Fibroblast of skin of back (primary cell): Measurements from ENCODE around the gene USP40.

Experiments used
- DNase-seq: peaks from one replicate; pipeline ENCODE4 v3.0.0-alpha.2; 2013

The USP40 gene

DNA sequence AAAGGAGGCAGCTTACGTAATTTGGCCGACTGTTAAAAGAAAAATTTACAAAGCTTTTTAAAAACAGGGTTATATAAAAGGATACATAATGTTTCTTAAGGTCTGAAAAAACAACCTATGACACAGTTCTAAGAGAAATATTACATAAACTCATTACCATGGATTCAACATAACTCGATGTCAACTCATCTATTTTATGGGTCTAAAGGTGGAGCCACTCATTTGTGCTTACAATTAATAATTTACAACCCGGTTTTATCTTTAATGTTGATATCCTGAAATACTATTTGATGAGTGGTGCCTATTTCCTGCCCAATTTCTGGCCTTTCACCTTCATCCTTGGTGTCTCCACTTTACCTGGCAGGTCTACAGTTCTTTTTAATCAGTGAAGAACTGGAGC is 15.1 kb downstream of the USP40 start:
- DNase-seq = no peak

DNA sequence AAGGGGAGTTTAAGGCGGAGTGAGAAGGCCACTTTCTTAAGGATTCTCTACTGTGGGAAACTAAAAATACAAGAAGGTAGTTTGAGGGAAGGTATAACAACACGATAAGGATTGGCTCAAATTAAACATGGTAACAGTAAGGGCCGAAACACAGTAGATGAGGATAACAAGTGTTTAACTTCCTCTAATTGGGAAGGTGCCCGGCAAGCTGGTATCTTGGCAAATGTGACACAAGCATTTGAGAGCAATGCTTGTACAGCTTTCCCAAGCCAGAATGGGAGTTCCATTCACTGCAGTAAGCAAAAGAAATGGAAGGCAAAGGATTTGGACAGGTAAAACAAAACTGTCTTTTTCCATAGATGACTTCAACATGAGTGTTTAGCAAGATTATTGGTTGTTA is 19.8 kb downstream of the USP40 start:
- no peak for DNase-seq

DNA sequence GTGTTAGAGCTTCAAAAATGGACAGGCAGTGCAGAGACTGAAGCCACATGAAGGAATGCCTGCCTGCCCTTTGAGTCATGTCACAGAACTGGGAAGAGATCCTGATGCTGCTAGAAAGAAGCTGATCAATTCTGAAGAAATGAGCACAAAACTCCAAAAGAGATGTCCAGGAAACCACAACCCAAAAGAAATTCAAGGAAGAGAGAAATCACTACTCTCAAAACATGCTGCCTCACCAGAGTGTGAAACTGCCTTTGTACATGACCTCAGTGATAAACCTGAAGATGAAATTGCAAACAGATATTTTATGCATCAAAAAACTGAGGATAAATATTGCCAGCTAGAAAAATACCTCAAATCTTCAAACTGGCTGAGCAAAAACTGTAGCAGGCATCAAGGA is 20.5 kb downstream of the USP40 start:
- DNase-seq = no peak

DNA sequence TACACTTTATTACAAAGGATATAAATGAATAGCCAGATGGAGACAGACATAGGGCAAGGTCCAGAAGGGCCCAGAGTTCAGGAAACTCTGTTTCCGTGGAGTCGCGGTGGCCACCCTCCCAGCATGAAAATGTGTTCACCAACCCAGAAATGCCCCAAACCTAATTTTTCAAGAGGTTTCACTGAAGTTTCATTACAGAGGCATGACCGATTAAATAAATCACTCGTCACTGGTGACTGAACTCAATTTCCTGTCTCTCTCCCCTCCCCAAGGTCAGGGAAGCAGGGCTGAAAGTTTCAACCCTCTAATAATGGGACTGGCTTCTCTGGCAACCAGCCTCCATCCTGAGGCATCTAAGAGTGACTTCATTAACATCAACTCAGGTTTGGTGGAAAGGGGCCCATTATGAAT is 22.4 kb downstream of the USP40 start:
- DNase-seq = no peak

DNA sequence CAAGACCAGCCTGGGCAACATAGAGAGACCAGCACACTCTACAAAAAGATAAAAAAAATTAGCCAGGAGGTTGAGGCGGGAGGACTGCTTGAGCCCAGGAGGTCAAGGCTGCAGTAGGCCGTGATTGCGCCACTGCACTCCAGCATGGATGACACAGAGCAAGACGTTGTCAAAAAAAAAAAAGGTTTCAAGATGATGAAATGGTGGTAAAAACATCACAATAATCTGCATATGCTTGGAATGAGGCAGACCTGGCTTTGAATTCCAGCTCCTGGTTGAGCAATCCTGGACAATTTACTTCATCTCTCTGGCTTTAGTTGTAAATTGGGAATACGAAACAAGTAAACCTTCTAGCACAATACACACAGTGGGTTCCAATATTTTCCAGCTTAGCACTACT is 24.1 kb downstream of the USP40 start:
- DNase-seq = no peak

DNA sequence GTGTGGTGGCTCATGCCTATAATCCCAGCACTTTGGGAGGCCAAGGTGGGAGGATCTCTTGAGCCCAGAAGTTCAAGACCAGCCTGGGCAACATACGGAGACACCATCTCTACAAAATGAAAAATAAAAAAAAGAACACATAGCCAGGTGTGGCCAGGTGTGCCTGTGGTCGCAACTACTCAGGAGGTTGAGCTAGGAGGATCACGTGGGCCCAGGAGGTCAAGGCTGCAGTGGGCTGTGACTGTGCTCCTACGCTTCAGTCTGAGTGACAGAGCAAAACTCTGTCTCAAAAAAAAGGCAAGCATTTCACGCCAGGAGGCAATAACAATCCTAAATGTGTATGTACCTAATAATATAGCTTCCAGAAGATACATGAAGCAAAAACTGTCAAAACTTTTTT is 27.8 kb downstream of the USP40 start:
- DNase-seq = no peak

DNA sequence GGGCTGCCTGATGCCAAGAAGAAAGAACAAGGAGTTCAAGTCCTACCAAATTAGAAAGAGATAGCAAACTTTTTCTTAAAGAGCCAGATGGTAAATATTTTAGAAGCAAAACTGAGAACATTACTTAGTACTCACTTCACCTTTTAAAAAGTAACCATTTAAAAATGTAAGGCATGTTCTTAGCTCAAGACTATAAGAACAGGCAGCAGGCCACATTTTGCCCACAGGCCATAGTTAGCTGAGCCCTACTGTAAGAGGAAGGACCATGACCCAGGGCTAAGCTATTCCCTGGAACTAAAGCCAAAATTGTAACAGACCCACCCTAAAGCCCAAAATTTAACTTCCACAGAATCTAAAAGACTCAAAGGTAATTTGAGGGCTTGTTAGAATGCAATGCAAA is 31.3 kb downstream of the USP40 start:
- DNase-seq = peak; percentile 7

DNA sequence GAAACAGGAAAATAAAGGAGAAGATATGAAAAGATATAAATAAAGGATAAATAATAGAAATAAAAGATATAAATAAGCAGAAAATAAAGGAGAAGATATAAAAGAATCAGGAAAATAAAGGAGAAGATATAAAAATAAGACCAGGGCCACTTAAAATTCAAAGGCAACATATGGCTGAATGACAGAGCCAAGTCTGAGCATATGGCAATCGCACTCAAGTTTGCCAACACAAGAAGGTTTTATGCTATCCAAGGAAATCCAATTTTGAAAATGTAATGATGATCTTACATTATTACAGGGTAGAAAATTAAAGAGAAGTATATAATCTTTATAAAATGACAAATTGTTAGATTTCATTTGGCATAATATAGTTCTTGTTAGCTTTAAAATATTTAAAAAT is 33.6 kb downstream of the USP40 start:
- no peak for DNase-seq

DNA sequence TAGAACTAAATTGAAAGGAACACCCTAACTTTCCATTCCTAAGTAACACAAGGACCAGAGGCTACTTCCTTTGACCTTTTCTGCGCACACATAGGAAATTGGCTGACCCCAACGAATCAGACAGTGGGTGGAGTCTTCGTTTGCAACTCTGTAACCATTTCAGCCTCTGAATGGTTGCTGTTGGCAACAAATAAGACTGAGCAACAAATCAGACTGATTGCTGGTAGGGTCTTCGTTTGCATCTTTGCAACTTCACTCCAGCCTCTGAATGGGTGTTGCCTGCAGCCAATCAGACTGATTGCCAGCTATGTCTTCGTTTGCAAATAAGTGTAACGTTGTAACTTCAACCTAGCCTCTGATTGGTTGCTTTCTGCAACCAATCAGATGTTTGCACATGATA is 34.6 kb downstream of the USP40 start:
- DNase-seq = no peak

DNA sequence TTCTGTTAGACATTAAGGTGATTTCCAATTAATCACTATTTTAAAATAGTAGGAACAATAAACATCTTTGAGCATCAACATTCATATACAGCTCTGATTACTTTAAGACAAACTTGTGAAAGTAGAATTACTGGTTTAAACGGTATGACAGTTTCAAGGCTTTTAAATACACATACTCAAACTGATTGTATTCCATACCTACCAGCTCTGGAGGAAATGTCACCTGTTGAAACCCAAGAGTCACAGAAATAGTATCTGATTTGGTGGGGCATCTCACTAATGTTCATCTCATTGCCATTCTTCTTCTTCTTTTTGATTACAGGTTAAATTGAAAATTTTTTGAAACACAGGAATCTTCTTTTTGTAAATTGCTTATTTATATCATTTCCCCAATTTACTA is 36.2 kb downstream of the USP40 start:
- DNase-seq = no peak

DNA sequence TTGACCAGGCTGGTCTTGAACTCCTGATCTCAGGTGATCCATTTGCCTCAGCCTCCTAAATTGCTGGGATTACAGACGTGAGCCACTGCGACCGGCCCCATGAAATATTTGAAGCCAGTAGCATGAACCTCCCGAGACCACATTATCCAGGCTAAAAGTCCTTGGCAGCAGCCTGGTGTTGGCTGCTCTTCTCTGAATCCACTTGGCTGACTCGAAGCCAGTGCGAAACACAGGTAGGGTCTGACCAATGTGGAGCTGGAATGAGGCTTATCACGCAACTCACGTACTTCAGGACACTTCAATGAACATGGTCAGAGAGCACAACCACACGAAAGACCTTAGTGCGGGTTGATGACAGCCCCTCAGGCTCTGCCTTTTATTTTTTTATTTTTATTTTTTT is 38.4 kb downstream of the USP40 start:
- no peak for DNase-seq

DNA sequence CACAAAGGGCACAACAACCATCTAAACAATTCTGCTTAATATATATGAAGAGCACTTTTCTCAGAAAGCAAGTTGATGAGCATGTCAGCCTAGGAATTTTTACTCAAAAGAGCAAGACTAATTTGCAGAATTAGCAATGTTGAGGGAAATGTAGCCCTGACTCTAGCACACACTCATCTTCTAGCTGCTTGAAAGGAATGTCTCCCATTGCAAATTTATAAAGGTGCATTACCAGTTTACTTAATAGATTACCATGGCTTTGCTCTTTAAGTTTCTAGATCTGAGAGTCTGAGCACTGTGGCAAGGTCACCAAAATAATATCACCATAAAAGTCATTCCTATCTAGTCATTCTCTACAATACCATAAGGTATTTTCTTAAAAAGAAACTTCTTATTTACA is 40.8 kb downstream of the USP40 start:
- no peak for DNase-seq

DNA sequence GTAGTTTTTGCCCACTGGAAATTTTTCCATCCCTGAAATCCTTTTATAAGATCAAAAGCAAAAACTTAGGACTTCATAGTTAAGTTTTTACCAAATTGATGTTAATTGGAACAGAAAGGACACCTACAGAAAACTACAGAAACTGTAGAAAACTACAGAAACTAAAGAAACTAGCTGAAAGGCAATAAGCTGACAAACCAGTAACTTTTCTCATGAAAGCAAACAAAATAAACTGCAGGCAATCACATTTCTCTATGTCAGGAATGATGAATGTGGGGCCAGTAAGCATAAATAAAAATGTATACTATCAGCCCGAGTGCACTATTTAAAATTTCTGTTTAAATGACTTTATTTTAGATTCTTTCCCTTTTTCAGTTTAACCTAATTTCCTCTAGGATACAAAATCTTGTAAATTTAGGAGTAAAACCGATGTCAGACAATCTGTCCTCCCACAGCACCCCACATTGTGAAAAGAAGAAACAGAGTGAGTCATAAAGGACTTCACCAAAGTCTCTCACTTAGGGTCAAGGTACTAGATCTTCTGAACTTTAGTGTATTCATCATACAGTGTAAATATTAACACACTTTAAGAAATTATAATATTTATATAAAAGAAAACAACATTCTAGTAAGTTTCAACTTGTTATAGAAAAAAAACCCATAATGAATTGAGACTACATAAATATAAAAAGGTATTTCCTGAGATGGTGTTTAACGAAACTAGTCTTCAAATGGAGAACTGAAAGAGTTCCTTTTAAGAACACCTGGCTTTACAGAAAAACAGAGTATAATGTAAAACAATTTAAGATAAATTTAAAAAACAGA is 46.6 kb downstream of the USP40 start:
- no peak for DNase-seq

DNA sequence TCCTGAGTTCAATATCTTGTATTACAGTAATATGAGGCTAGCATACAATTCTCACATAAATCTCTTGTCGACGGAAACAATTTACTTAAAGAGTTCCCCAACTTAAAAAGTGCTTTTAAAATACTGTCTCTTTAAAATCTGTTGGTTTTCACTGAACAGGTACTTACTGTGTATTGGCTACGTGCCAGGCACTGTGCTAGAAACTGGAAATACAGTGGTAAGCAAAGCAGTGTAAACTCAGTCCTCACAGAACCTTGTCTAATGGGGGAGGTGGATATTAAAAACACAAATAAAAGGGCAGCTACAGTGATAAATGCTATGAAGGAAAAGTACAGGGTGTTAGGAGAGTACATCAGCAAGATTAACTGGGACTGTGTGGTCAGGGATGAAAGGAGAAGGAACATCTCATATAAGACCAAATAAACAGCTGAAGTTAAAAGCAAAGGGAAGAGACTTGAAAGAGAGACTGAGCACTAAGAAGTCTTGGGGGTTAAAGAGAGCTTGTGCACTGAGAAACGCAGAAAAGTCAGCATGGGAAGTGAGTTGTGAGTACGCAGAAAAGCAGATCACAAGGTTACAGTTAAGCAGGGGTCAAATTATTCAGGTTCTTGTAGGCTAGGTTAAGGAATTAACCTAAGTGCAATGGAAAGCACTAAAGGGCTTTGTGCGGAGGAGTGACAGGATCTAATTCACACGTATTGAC is 52.5 kb downstream of the USP40 start:
- no peak for DNase-seq

DNA sequence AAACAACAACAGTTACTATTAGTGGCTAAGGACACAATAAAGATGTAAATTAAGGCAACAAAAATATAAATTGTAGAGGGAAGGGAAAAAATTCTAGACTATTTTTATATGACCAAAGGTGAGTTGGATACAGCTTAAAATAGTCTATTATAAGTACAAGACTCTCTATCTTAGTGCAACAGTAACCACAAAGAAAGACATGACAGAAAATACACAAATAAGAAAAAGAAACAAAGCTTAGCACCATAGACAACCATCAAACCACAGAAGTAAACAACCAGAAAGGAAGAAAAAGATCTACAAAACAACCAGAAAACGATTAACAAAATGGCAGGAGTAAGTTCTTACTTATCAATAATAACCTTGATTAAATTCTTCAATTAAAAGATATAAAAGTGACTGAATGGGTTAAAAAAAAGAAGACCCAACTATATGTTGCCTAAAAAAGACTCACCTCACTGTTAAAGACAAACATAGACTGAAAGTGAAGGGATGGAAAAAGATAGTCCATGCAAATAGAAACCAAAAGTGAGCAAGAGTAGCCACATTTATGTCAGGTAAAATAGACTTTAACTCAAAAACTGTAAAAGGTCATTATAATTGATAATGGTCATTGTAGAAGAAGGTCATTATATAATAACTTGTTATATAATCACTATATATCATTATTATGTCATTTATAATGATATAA is 62.5 kb downstream of the USP40 start:
- no peak for DNase-seq

DNA sequence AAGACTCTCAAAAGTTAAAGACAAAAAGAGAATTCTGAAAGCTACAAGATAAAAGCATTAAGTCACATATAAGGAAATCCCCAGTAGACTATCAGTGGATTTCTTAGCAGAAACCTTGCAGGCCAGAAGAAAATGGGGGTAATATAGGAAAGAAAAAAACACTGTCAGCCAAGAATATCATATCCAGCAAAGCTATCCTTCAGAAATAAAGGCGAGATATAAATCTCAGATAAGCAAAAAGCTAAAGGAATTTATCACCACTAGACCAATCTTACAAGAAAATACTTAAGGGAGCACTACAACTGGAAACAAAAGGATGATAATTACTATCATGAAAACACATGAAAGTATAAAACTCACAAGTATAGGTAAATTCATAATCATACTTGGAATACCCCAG is 63.1 kb downstream of the USP40 start:
- no peak for DNase-seq

DNA sequence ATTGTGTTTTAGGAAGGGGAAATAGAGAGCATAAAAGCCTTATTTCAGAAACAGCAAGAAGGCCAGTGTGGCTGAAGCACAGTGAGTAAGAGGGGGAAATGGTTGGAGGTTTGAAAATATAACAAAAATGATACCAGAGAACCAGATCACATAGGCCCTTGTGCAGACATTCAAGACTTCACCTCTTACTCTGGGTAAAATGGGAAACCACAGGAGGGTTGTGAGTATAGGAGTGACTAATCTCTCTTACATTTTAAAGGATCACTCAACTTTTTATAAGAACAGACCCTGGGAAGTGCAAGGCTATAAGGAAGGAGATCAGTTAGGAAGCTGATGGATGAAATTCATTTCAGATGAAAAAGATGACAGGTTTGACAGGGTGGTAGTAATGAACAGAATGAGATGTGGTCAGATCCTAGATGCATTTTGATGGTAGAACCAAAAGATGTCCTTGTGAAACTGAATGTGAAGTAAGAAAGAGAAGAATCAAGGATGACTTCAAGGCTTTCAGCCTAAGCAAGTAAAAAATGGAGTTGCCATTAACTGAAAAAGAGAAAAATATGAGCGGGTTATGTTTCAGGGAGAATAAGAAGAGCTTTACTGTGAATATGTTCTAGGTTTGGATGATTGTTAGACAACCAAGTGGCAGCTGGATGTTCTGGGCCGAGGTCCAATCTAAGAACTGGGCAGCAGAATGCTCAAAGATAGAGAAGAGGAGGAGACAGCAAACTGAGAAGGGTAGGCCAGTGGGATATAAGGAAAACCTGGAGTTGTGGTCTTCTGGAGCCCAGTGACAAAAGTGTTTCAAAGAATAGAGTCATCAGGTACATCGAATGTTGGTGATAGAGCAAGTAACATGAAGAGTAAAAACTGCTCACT is 65.1 kb downstream of the USP40 start:
- DNase-seq = peak; percentile 70

DNA sequence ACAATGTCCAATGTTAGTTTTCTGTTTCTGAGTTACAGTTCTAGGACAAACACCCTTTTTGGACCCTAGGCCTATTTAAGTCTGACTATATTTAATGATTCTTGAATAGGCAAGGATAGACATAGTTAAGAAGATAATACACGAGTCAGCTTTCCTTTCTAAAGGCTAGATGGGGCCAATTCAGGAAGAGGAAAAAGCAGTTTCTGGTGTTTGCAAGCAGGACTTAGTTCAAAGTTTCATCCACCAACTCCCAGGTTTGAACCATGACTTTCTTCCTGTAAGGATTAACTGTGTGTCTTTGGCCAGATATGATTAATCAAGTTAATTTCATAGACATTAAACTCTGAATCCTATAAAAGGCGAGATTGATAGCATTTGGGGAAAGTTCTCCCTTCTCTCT is 66.7 kb downstream of the USP40 start:
- no peak for DNase-seq

DNA sequence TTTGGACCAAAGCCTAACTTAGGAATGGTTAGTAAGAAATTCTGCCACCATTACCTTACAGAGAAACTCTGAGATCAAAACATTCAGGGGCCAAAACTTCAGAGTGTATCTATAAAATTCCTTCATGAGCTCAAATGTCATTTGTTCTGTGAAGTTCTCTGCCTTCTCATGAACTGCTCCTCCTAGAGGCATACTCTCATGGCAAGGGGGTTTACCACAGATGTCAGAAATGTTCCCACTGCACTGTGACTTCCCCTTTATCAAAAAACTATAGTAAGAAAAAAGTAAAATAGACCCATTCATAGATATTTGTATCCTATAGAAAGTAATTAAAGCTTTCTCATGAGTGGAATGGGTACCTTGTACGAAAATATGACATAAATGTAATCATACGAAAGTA is 68.5 kb downstream of the USP40 start:
- no peak for DNase-seq

DNA sequence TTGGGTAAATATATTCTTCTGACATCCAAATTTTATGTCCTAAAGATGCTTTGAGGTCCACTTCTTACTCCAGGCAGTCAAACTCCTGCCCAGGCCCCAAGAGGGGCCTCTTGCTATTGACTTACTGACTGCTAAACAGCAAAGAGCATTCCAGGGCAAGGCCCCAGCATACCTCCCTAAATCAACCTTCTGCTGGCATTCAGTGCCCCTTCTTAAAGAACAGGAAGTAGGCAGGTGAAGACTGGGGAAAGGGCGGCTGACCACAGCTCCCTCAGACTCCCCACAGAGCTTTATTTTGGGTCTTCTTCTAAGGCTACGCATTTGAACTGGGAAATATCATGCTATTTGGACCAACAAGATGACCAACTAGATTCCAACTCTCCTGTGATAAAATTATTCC is 68.9 kb downstream of the USP40 start:
- DNase-seq = no peak

DNA sequence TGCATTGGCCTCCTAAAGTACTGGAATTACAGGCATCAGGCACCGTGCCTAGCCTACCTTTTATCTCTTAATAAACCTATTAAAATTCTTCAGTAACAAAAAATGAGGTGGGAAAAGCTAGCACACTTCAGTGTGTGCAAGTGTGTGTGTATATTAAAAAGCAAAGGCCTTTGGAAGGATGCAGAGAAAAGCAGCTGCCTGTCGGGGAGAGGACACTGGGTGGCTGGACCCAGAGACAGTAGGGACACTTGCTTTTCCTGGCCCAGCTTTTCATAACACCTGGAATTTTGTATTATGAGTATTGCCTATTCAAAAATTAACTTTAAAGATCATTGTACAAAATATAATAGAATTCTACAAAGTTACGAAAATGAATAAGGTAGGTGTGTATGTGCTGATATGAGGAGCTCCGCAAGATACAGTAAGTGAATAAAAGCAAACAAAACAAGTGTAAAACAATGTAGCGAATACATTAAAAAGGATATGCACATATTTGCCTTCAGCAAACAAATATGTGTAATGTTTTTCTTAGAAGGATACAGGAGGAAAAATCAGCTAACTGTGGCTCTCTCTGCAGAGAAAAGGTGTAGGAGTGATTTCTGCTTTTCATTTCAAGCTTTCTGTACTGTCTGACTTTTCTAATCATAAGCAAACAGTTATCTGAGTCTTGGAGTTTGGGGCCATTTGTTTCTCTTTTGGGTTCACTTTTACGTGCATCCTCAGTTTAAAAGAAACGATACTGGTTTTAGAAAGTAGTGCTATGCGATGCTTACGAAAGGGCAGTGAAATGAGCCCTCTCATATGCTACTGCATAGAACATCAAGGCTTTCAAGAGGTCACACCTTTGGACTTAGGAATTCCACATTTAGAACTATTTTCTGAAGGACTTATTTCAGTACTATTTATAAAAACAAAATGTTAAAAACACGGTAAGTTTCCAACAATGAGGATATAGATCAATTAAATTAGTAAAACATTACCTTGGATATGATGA is 70.8 kb downstream of the USP40 start:
- no peak for DNase-seq

DNA sequence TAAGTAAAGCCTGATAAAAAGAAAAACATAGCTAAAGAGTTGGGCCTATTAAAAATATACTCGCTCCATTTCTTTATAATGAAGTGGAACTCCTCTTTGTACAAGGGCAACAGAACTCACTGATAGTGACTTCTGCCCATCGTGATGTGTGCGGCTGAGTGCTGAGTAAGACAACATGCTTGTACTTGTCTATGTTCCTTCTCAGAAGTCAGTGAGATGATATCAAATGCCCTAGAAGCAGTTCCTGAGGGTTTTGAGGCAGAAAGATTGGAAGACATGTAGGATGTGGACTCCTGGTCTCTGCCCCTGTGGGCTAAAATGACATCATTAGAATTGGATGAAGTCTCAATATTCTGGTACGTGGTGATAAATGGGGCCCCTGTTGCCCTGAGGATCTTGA is 73.8 kb downstream of the USP40 start:
- DNase-seq = no peak
